K562 (cell line): Measurements from ENCODE around the gene ZNF586. TPM values are rescaled to one million over a fixed set of nuclear protein-coding genes. Genes with fewer than 3 reads are reported as not detected.

ENCODE experiments used
- ADNP ChIP-seq: fragments of 200-800 bp; sonication (Bioruptor generic); IDR thresholded peaks from 2 replicates; pipeline ENCODE4 v1.6.1; 2016; ENCODE audit warnings: missing genetic modification characterization, missing compliant biosample characterization
- ATF7 ChIP-seq: fragments of 450-650 bp; IDR thresholded peaks from 2 replicates; pipeline ENCODE4 v1.7.1; 2014; ENCODE audit warnings: mild to moderate bottlenecking, moderate library complexity
- FOS ChIP-seq: IDR thresholded peaks from 3 replicates; pipeline ENCODE4 v1.6.1; 2011; ENCODE audit not compliant: insufficient read length; ENCODE audit errors: extremely low read depth
- HDAC3 ChIP-seq: fragments of 450-650 bp; IDR thresholded peaks from 2 replicates; pipeline ENCODE4 v1.6.1; 2018; ENCODE audit warnings: borderline replicate concordance, mild to moderate bottlenecking, moderate library complexity; ENCODE audit not compliant: partially characterized antibody
- IFI16 ChIP-seq: fragments of 250-450 bp; sonication (Bioruptor Pico); IDR thresholded peaks from 2 replicates; pipeline ENCODE4 v2.1.2; 2022; ENCODE audit warnings: mild to moderate bottlenecking, inconsistent platforms
- MAFF ChIP-seq: IDR thresholded peaks from 2 replicates; pipeline ENCODE4 v1.6.1; 2012; ENCODE audit warnings: low read length, improper control_type of control experiment
- NELFE ChIP-seq: IDR thresholded peaks from 2 replicates; pipeline ENCODE4 v1.6.1; 2011; ENCODE audit warnings: mild to moderate bottlenecking; ENCODE audit not compliant: insufficient read depth, insufficient read length
- POLR2A ChIP-seq: fragments of 450-650 bp; conservative IDR thresholded peaks from 2 replicates; pipeline ENCODE4 v1.6.1; 2016
- RBFOX2 ChIP-seq: fragments of 200-400 bp; formaldehyde crosslinking; IDR thresholded peaks from 2 replicates; pipeline ENCODE4 v1.6.1; 2017; ENCODE audit warnings: low read depth, mild to moderate bottlenecking, low read length, moderate library complexity
- RBM25 ChIP-seq: fragments of 200-400 bp; formaldehyde crosslinking; IDR thresholded peaks from 2 replicates; pipeline ENCODE4 v1.6.1; 2018; ENCODE audit warnings: low read length, low read depth, moderate library complexity; ENCODE audit not compliant: severe bottlenecking
- SAFB2 ChIP-seq: fragments of 200-400 bp; formaldehyde crosslinking; IDR thresholded peaks from 2 replicates; pipeline ENCODE4 v1.6.1; 2018; ENCODE audit warnings: borderline replicate concordance, low read length, low read depth, moderate library complexity; ENCODE audit not compliant: severe bottlenecking
- SLC30A9 ChIP-seq: fragments of 250-450 bp; sonication (Bioruptor Pico); IDR thresholded peaks from 2 replicates; pipeline ENCODE4 v1.8.0; 2022; ENCODE audit warnings: mild to moderate bottlenecking, moderate library complexity
- SMARCC2 ChIP-seq: fragments of 450-650 bp; IDR thresholded peaks from 2 replicates; pipeline ENCODE4 v1.6.1; 2017; ENCODE audit warnings: antibody characterized with exemption, moderate library complexity, mild to moderate bottlenecking, low read depth
- SNIP1 ChIP-seq: fragments of 450-650 bp; IDR thresholded peaks from 2 replicates; pipeline ENCODE4 v1.7.1; 2017; ENCODE audit warnings: low read depth, mild to moderate bottlenecking
- ZNF146 ChIP-seq: IDR thresholded peaks from one replicate; pipeline ENCODE4 v1.6.1; 2018; ENCODE audit warnings: missing compliant biosample characterization; ENCODE audit not compliant: unreplicated experiment
- polyA plus RNA-seq, 8 experiments: library from polyadenylated mRNA; depleted of rRNA in 4 of 8; stranded (reverse) in 5 of 8; unstranded in 3 of 8; fragments of >200 nt; fragmentation: Nextera tagmentation in 2 of 8; fragmentation: Illumina TruSeq in 1 of 8; extraction: Ambion mirVana in 2 of 8; extraction: Trizol in 1 of 8; gene quantifications; 2 replicates each; pipeline versions ENCODE4 v1.2.1 to v1.2.3, GENCODE V29; 2011 to 2014; ENCODE audit warnings: inconsistent platforms in 1 of 8, missing spikeins in 1 of 8
- total RNA-seq, 7 experiments: library from RNA; depleted of rRNA in 6 of 7; stranded (reverse); fragments of >200 nt in 6 of 7; fragmentation: Illumina TruSeq in 2 of 7; extraction: Trizol in 2 of 7; gene quantifications; 2 replicates each; pipeline versions ENCODE4 v1.2.1 to v1.2.3, GENCODE V29; 2011 to 2021; ENCODE audit warnings: low replicate concordance in 1 of 7
- TF ChIP-seq, protein P1 (sequence below), 3 experiments: fragments of 200-800 bp in 1 of 3; fragments of 250-450 bp in 1 of 3; fragments of 450-650 bp in 1 of 3; sonication (Bioruptor Pico) in 1 of 3; sonication (Bioruptor generic) in 1 of 3; formaldehyde crosslinking in 1 of 3; IDR thresholded peaks; 2 replicates each; pipeline versions ENCODE4 v1.6.1 to v1.8.0; 2016 to 2022; ENCODE audit warnings: mild to moderate bottlenecking in 2 of 3, missing genetic modification characterization in 2 of 3, missing compliant biosample characterization in 1 of 3, moderate library complexity in 1 of 3
- TF ChIP-seq, protein P2 (sequence below), 2 experiments: IDR thresholded peaks; 2 replicates each; pipeline ENCODE4 v1.6.1; 2012; ENCODE audit warnings: improper control_type of control experiment in 2 of 2, low read depth in 2 of 2, low read length in 2 of 2, borderline replicate concordance in 1 of 2
- TF ChIP-seq, protein P3 (sequence below): fragments of 450-650 bp; IDR thresholded peaks from 2 replicates; pipeline ENCODE4 v1.6.1; 2014; ENCODE audit warnings: low read depth, mild to moderate bottlenecking, moderate library complexity, borderline replicate concordance
- TF ChIP-seq, protein P4 (sequence below), 3 experiments: fragments of 200-800 bp in 1 of 3; sonication (Bioruptor generic) in 1 of 3; sonication (generic) in 1 of 3; formaldehyde crosslinking in 1 of 3; IDR thresholded peaks; 2 replicates each; pipeline versions ENCODE4 v1.6.1 to v1.8.0; 2016 to 2022; ENCODE audit warnings: mild to moderate bottlenecking in 2 of 3, missing compliant biosample characterization in 2 of 3, missing genetic modification characterization in 2 of 3, missing genetic modification reagents in 1 of 3

Gene ZNF586
- total and polyA plus RNA-seq, 9 of the 15 experiments (the other 6 are each of a cell fraction or from before 2014, with no cell fraction given) = 2.5 to 12.6 (median 8.4) TPM

DNA sequence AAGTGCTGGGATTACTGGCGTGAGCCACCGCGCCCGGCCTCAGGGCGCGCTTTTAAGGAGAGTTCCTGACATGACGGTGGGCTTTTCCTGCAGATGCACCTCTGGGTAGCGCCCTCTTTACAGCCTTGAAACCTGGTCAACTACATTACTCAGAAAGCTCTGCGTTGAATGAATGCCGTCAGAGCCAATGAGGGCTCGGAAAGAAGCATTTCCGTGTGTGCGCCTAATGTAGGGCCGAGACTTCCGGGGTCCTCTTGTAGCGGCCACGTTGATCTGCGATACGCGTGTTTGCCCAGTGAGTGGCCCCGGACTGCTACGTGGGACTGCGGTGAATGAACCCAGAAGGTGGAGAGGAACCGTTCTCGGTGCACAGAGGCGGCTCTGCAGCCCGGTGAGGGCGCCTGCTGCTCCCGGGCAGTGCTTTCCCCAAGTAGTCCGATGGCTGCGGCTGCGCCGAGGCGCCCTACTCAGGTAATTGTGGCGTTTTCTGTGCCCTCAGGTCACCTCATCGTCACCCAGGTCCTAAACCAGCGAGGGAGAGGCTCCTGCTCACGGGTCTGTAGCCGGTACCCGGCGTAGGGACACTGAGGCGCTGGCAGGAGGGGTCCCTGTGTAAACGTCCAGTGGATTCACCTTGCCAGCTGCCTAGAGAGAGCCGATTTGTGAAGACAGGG is 50.1 kb downstream of the ZNF586 start (continued):
- TF ChIP-seq SNIP1 = no peak
- peak; percentile 27 for TF ChIP-seq RBM25
- TF ChIP-seq SAFB2 = no peak
- peak; percentile 84 for TF ChIP-seq ATF7
- TF ChIP-seq FOS = peak; percentile 76
- no peak for TF ChIP-seq NELFE
- TF ChIP-seq, protein P1, sequence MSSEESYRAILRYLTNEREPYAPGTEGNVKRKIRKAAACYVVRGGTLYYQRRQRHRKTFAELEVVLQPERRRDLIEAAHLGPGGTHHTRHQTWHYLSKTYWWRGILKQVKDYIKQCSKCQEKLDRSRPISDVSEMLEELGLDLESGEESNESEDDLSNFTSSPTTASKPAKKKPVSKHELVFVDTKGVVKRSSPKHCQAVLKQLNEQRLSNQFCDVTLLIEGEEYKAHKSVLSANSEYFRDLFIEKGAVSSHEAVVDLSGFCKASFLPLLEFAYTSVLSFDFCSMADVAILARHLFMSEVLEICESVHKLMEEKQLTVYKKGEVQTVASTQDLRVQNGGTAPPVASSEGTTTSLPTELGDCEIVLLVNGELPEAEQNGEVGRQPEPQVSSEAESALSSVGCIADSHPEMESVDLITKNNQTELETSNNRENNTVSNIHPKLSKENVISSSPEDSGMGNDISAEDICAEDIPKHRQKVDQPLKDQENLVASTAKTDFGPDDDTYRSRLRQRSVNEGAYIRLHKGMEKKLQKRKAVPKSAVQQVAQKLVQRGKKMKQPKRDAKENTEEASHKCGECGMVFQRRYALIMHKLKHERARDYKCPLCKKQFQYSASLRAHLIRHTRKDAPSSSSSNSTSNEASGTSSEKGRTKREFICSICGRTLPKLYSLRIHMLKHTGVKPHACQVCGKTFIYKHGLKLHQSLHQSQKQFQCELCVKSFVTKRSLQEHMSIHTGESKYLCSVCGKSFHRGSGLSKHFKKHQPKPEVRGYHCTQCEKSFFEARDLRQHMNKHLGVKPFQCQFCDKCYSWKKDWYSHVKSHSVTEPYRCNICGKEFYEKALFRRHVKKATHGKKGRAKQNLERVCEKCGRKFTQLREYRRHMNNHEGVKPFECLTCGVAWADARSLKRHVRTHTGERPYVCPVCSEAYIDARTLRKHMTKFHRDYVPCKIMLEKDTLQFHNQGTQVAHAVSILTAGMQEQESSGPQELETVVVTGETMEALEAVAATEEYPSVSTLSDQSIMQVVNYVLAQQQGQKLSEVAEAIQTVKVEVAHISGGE (CRISPR knock-in tag; IDR thresholded peaks at IDR 0.05) = peak in 2 of 3 experiments; percentile 50 to 92; a peak in 5 of 6 replicates
- TF ChIP-seq, protein P2, sequence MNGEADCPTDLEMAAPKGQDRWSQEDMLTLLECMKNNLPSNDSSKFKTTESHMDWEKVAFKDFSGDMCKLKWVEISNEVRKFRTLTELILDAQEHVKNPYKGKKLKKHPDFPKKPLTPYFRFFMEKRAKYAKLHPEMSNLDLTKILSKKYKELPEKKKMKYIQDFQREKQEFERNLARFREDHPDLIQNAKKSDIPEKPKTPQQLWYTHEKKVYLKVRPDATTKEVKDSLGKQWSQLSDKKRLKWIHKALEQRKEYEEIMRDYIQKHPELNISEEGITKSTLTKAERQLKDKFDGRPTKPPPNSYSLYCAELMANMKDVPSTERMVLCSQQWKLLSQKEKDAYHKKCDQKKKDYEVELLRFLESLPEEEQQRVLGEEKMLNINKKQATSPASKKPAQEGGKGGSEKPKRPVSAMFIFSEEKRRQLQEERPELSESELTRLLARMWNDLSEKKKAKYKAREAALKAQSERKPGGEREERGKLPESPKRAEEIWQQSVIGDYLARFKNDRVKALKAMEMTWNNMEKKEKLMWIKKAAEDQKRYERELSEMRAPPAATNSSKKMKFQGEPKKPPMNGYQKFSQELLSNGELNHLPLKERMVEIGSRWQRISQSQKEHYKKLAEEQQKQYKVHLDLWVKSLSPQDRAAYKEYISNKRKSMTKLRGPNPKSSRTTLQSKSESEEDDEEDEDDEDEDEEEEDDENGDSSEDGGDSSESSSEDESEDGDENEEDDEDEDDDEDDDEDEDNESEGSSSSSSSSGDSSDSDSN (IDR thresholded peaks at IDR 0.05; ENCODE audit: borderline replicate concordance in 1 of 2, low read depth in 2 of 2, low read length in 2 of 2) = peak; percentile 63 to 85; a peak in 2 of 4 replicates
- no peak for TF ChIP-seq SMARCC2
- peak; percentile 88 for TF ChIP-seq RBFOX2
- TF ChIP-seq HDAC3 = no peak
- TF ChIP-seq, protein P3, sequence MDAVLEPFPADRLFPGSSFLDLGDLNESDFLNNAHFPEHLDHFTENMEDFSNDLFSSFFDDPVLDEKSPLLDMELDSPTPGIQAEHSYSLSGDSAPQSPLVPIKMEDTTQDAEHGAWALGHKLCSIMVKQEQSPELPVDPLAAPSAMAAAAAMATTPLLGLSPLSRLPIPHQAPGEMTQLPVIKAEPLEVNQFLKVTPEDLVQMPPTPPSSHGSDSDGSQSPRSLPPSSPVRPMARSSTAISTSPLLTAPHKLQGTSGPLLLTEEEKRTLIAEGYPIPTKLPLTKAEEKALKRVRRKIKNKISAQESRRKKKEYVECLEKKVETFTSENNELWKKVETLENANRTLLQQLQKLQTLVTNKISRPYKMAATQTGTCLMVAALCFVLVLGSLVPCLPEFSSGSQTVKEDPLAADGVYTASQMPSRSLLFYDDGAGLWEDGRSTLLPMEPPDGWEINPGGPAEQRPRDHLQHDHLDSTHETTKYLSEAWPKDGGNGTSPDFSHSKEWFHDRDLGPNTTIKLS = peak; percentile 97
- TF ChIP-seq POLR2A = peak; percentile 89
- TF ChIP-seq, protein P4, sequence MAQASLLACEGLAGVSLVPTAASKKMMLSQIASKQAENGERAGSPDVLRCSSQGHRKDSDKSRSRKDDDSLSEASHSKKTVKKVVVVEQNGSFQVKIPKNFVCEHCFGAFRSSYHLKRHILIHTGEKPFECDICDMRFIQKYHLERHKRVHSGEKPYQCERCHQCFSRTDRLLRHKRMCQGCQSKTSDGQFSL (CRISPR knock-in tag; IDR thresholded peaks at IDR 0.05) = no peak
- TF ChIP-seq, protein P4 (tag; IDR thresholded peaks at IDR 0.05) = no peak
- TF ChIP-seq SLC30A9 (CRISPR knock-in tag) = no peak
- TF ChIP-seq IFI16 (CRISPR knock-in tag) = no peak
- TF ChIP-seq ZNF146 (CRISPR knock-in tag) = no peak
- 0 out of 2 replicates have a peak, but pooled peaks have one; percentile 62 for TF ChIP-seq ADNP (tag)
- no peak for TF ChIP-seq MAFF
